Hypothalamus (tissue), 51 donors: ENCODE measurements around the gene LRBA.
"Not testable (repeated sequence)": the region's sequence is repeated elsewhere in the genome, so short reads cannot be mapped to it uniquely, and the experiment has no call there.

Experiments used
- DNase-seq, 51 donors: peaks; one replicate each; lab custom pipeline; 2025; lab: John Stamatoyannopoulos, UW

Gene LRBA

GRCh38 chr4:150577796-150578195 is 437.3 kb downstream of the LRBA start:
- no peak for DNase-seq

- no peak for DNase-seq
Measured at GRCh38 chr4:150574678-150575077, 440.4 kb downstream of the LRBA start.

GRCh38 chr4:150573534-150573933 is 441.6 kb downstream of the LRBA start:
- no peak for DNase-seq

GRCh38 chr4:150572704-150573504 is 442.2 kb downstream of the LRBA start:
- DNase-seq, result no peak

GRCh38 chr4:150570862-150571261 is 444.2 kb downstream of the LRBA start:
- DNase-seq, result no peak

DNA sequence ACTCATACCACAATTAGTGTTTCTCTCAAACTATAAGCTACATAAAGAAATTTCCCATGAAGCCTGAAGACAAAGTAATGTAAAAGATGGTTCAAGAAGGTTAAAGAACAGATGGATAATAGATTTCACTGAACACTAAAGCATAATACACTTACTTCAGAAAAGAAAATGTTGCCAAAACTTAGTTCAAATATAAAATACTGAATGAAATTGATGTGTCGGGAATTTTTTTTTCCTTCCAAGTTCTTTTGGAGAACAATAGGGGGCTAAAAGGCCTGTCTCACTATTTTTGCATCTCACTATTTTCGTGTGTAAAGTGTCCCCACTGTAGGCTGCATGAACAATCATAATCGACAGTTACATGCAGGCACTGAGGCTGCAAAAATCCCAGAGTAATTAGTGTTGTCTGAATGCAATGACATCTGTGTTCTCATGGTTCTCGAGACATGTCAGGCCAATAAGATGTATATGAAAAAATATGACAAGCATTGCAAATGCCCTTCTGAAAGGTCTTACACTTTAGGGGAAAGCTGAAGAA is 445.0 kb downstream of the LRBA start:
- no peak for DNase-seq

DNA sequence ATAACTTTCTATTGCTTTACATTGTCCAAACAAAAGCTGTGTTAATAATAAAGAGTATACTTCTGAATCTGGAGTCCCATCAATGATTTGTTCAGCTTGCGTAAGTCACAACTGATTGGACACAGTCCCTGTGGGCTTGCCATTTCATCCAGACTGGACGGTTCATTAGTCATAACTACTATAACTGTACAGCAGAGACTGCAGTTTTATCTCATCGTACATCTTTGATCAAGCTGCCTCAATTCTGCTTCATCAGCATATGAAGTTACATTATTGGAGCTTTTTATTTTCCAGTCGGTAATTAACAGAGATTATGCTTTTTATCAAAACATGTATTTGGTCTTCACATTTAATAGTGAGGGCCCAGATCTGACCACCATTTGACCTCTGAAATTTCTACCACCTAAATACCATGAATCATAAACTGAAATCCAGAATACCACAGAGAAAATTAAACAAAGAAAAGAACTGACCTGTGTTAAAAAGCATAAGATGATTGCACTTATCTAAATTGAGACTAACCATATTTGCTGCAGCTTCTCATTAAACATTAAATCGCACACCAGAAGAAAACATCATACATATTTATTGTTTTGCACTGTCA is 445.6 kb downstream of the LRBA start:
- no peak for DNase-seq

- DNase-seq, result no peak
Measured at GRCh38 chr4:150567070-150567469, 448.0 kb downstream of the LRBA start.

DNA sequence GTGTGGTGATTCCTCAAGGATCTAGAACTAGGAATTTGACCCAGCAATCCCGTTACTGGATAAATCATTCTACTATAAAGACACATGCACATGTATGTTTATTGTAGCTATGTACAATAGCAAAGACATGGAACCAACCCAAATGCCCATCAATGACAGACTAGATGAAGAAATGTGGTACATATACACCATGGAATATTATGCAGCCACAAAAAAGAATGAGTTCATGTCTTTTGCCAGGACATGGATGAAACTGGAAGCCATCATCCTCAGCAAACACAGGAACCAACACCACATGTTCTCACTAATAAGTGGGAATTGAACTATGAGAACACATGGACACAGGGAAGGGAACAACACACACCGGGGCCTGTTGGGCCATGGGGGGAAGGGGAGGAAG is 450.1 kb downstream of the LRBA start:
- DNase-seq, result not testable (repeated sequence)

DNA sequence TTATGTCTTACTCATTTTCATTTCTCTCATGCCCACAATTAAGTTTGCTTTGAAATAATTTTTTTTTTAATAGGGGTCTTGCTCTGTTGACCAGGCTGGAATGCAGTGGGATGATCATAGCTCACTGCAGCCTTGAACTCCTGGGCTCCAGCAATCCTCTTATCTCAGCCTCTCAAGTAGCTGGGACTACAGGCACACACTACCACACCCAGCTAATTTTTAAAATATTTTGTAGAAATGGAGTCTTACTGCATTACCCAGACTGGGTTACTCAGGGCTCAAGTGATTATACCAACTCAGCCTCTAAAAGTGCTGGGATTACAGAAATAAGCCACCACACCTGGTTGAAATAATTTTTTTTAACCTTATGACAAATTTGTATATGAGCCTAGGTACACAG is 452.3 kb downstream of the LRBA start:
- no peak for DNase-seq

DNA sequence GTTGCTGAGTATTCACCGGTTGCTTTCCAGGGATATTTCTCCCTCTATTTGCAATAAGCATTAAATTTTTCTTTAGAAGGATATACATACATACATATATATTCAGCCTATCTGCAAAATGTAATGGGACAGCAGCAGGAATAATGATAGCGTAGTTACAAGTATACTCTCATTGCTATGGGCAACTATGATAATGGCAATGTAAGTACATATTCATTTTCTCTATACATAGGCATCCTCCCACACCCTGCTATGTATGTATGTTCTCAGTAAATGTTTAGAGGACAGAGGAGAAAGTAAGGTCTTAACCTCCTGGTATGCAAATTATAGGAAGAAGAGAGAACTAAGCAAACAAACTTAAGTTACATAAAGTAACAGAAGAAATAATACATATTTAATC is 452.8 kb downstream of the LRBA start:
- DNase-seq, result no peak

GRCh38 chr4:150561143-150561737 is 453.8 kb downstream of the LRBA start:
- no peak for DNase-seq

- not testable (repeated sequence) for DNase-seq
Measured at GRCh38 chr4:150557811-150558210, 457.3 kb downstream of the LRBA start.

GRCh38 chr4:150547154-150547838 is 467.8 kb downstream of the LRBA start:
- DNase-seq, result no peak

- no peak for DNase-seq
Measured at GRCh38 chr4:150546286-150546685, 468.8 kb downstream of the LRBA start.

DNA sequence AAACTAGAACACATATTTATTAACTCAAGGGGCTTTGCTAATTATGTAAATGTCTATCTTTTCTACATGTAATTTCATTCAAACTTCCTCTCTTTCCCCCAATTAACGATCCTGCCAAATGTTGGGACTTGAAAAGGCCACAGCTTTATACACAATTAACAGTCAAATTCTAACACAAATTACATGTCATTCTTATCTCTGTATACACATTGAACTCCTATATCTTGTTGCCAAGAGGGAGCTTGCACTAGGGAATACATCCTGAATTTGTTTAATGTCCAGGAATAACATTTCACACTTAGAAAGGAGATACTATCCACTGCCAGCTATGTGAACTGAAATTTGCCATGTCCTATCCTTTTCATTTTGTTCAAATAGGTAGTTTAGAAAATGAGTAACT is 472.0 kb downstream of the LRBA start:
- no peak for DNase-seq

GRCh38 chr4:150541681-150542080 is 473.4 kb downstream of the LRBA start:
- DNase-seq, result no peak

GRCh38 chr4:150540959-150541360 is 474.1 kb downstream of the LRBA start:
- DNase-seq, result no peak

DNA sequence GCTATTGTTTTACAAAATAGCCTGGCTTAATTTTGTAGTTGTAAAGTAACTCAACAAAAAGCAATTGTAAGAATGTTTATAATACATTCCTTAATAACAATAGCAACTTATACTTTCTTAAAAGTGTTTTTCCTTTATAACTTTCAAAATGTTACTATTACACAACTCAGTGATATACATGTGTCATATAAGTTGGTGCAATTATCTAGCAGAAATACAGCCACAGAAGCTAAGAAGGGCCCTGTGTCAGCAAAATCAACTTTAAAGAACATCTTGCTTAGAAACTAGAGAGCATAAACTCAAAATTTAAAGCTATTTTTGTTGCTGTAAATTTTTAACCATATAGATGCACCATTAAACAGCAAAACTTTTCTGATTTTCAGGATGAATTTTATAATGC is 474.5 kb downstream of the LRBA start:
- DNase-seq, result no peak

- not testable (repeated sequence) for DNase-seq
Measured at GRCh38 chr4:150537911-150538310, 477.2 kb downstream of the LRBA start.

- DNase-seq, result no peak
Measured at GRCh38 chr4:150534818-150535217, 480.3 kb downstream of the LRBA start.
